ENCODE measurements around the gene OR10C1.

DNA sequence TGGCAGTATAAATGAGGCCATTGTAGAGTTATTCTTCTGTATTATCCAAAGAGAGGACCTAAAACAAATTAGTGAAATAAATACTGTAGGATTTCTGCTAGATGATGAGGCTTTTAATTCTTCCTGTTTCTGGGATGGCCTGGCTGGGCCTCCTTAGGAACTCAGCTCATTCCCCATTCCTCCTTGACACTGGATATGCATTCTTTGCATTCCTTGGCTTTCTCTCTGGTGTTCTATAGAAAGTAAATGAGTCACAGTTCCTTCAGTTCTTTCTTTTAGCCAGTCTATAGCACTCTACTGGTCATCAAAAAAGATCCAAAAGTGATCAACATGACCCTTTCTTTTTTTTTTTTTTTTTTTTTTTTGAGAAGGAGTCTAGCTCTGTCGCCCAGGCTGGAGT, 8.6 kb downstream of the OR10C1 start:
- no peak for TF ChIP-seq SIN3A (IDR thresholded peaks at IDR 0.05; ENCODE audit: borderline replicate concordance, insufficient read depth, low read depth, low read length)
- TF ChIP-seq, protein P1, sequence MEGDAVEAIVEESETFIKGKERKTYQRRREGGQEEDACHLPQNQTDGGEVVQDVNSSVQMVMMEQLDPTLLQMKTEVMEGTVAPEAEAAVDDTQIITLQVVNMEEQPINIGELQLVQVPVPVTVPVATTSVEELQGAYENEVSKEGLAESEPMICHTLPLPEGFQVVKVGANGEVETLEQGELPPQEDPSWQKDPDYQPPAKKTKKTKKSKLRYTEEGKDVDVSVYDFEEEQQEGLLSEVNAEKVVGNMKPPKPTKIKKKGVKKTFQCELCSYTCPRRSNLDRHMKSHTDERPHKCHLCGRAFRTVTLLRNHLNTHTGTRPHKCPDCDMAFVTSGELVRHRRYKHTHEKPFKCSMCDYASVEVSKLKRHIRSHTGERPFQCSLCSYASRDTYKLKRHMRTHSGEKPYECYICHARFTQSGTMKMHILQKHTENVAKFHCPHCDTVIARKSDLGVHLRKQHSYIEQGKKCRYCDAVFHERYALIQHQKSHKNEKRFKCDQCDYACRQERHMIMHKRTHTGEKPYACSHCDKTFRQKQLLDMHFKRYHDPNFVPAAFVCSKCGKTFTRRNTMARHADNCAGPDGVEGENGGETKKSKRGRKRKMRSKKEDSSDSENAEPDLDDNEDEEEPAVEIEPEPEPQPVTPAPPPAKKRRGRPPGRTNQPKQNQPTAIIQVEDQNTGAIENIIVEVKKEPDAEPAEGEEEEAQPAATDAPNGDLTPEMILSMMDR (IDR thresholded peaks at IDR 0.05), result no peak
